GM19463 (cell line): Measurements from ENCODE around the gene CUL2.

Source experiments
- ATAC-seq: cut with Tn5 transposase; IDR thresholded peaks from one replicate; pipeline ENCODE4 v1.9.1; 2021; ENCODE audit warnings: mild to moderate bottlenecking, moderate library complexity; ENCODE audit not compliant: unreplicated experiment

CUL2 gene

DNA sequence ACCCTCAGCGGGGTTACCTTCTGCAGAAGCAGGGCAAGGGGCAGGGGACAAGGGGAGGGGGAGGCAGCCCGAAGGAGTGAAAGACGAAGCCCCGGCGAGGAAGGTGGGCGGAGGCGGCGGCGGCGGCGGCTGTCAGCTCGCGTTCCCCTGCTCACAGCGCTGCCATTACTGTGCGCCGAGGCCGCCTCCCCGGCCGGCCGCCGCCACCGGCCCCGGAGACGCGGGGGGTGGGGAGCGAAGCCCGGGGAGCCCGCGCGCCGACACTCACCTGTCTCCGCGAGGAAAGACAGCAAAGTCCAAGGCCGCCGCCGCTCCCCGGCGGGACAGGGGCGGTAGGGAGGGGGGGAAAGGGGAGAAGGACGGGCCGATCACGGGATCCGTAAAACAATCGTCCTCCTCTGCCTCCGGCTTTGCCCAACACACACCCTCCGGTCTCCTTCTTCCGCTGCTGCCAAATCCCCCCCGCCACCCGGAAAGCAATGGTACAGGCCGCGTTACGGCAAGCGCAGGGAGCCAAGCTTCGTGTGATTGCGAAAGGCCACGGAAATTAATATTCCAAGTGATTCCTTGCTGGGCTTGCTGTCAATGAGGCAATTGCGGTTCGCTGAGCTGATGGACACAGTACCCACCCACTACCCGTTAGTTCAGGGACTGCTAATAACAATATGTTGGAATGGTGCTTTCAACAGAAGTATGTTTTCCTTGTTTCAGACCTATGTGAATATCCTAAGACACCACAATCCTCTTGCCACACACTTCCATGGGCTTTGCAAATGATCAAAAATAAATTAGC, at the start of gene CUL2:
Gene CUL2, minus strand, starts transcription at position 180 of the 793 bp plus-strand sequence. CDS start 19,024 bp downstream, outside the sequence.
- peak; percentile 98 for ATAC-seq

DNA sequence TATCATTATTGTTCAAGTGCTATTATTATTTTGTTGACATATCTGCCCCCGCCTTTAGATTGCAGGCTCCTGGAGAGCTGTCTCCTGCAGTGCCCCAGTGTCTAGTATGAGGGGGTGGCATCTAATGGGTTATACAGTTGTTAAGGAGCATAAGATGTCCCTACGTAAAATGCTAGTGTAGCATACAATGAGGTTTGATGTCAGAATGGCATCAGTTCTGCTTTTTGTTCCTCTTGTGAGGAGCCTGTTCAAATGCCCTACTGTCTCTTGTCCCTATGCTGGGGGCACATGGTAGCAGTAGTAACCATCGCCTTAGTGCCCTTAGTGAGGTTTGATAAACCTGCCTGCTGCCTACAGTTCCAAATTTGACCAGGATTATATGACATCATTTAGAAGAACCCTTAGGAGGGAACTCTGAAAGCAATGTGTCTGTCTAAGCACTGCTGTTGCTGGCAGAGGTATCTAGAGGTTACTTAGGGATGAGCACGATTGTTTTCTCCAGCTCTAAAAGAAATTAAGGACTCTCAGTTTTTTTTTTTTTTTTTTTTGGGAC, 46.2 kb upstream of the CUL2 start:
- ATAC-seq = peak; percentile 46

DNA sequence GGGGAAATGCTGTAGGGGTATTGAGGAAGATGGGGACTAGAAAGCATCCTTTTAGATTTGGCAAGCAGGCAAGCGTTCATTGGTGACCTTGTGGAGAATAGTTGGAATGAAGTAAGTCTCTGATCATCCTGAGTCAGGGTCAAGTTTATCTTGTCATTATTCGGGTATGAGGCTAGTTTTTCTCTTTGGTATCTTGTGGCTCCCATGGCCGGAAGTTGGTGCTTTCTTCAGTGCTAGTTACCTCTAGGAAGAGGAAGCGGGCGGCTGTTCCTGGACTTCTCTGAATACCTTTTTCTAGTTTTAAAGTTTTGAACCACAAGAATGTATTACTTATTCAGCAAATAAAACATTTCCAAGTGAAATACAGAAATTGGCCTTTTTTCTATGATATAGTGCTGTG, 45.7 kb upstream of the CUL2 start:
- no peak for ATAC-seq

DNA sequence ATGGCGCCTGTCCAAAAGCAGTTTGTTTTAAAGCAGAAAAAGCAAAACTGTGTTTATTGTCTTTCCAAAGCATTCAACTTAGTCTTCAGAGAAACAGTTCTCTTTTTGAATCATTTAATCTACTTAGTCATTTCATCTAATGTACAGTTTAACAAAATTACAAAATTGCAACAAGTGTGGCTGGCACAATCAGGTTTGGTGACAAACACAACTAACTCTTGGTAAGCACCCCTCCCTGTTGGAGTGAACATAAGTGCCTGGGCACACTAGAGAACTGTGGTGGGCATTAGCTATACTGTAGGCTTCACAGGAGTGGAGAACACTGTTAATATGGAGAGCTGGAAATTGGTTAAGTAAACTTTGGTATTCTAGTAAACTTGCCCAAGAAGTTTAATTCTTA, 43.4 kb upstream of the CUL2 start:
- ATAC-seq = no peak

DNA sequence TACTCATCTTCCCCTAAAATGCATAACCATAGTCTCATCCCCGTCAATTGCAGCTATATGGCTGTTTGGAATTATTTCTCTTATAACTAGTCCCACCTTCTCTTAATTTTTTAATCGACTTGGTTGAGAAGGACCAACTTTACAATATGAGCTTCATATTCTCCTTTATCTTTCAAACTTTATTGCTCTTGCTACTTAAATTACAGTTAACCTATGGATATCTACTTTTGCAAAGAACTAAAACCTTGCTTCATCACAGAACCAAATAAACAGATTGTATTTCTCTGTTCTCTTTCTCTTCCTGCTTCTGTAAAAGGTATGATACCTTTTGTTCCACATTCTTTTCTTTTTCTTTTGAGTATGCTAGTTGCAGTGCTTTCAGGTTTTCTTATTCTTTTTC, 42.6 kb upstream of the CUL2 start:
- no peak for ATAC-seq

DNA sequence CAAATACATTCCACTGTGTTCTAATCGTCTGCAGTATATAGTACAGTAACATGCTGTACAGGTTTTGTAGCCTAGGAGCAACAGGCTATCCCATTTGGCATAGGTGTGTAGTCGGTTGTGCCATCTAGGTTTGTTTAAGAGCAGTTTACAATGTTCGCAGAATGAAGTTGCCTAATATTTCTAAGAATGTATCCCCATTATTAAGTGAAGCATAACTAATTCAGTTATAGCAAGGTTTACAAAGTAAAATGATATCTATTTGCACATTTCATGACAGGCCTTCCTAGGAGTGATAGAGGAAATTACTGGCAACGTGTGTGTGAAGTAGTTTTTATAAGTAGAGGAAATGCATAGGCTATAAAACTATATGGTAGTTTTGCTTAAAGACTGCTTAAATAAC, 40.5 kb upstream of the CUL2 start:
- ATAC-seq = no peak

DNA sequence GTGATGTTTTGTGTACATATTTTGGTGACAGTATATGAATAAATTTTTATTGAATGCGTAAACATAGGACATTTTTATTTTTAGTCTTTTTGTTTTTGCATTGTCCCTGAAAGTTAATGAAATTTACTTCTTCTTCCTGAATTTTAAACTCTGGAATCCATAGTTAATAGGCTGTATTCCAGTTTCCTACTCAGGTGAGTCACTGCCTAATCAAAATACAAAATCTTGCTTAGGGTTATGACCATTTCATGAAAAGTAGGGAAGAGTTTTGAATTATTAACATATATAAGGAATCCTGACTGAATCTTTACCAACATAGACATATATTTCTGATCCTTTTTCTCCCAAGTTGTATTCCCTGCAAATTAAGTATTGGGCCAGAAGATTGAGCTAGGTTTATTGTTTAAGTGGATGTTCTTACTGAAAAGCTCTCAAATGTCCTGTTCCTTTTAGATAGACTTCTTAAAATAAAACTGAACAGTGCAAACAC, 39.1 kb upstream of the CUL2 start:
- no peak for ATAC-seq

DNA sequence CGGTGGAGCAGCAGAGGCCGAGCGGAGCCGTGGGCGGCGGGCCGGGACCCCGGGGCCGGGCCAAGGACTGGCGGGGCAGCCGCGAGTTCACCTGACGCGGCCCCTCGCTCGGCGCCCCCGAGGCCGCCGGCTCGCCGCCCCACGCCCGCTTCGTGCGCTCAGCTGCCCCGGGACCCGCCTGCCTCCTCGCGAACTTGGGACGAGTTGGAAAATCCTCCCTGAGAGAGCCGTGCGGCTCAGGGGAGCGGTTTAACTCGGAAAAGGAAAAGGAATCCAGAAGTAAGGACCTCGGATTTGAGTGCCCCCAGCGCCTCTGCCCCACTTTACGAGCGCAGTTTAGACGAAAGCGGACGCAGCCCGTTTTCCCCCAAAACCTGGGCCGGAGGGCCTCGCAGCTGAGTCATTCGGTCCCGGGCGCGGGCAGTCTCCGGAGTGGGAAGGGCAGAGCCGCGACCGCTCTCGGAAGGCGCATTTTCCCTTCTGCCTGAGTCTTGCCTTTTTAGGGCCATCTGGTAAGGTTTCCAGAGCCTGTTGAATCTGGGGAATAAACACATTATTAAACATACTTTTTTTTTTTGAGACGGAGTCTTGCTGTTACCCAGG, 37.2 kb upstream of the CUL2 start:
- no peak for ATAC-seq

DNA sequence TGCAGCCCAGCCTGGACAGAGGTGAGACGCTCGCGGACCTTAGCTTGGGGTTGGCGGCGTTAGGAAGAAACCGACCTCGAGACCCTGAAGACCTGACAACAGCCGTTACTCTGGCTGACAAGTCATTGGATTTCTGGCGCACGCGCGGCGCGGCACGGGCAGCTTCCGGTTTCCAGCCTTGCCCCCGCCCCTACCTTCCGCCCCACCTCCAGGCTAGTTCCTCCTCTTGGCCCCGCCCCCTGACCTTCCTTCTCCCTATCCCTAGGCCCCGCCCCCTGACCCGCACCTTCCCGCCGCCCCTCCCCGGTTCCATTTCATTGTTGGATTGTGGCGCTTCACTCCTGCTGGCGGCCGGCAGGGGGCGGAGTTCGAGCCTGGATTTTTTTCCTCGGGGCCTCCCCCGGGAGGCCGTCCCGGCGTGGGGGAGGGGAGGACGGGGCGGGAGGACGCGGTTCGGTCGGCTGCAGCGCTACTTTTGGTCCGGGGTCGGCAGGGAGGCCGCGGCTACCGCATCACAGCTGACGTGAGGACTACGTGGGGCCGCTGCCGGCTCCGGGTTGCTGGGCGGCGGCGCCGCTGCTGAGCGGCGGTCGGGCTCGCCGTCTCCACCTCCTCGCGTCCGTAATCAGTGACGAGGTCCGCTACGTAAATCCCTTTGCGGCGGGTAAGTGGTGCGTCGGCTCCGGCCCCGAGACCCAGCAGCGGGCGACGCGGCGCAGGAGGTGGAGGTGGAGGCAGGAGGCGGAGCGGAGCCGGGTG, 36.6 kb upstream of the CUL2 start, which contains the start of gene CREM:
Gene CREM, plus strand, starts transcription at position 317 of the 759 bp plus-strand sequence. CDS start 10,990 bp downstream, outside the sequence.
- ATAC-seq = peak; percentile 75

DNA sequence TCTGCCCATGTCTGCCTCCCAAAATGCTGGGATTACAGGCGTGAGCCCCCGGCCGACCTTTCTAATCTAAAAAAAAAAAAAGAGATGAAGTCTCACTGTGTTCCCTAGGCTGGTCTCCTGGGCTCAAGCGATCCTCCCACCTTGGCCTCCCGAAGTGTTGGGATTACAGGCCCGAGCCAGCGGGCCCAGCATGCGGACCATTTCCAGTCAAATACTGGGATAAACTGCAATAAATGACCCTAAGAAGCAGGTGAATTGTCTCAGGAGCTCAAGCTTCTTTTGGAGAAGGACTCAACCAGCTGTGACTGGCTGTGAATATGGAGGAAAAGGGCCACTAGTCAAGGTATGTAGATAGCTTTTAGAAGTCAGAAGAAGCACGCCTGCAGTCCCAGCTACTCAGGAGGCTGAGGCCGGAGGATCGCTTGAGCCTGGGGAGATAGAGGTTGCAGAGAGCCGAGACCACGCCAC, 36.0 kb upstream of the CUL2 start:
- ATAC-seq = peak; percentile 0

DNA sequence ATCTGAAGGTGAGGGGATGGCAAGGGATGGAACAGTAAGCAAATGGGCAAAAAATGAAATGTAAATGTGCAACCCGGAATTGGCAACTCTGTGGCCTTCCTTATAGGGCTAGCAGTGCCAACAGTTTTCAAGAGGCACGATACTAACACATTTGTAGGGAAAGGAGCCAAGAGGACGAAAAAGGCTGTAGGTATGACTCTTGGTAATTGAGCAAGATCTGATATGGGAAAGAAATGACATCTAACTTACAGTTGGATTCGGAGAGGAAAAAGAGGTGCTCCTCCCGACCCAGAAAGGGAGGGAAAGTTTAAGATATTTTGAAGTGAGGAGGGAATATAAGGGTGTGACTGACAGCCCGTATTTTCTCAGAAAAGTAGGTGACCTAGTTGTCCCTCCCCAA, 34.4 kb upstream of the CUL2 start:
- no peak for ATAC-seq

DNA sequence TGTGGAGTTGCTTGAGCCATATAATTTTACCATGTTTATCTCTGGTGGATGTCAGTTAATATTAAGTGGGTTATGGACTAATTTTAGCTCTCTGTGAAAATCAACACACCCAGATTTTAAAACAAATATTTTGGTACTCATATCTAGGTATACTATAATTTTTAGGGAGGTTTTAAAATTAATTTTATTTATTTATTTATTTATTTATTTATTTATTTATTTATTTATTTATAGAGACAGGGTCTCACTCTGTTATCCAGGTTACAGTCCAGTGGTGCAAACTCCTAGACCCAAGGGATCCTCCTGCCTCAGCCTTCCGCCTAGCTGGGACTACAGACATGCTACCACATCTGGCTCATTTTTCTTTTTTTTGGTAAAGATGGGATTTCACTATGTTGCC, 29.2 kb upstream of the CUL2 start:
- no peak for ATAC-seq

DNA sequence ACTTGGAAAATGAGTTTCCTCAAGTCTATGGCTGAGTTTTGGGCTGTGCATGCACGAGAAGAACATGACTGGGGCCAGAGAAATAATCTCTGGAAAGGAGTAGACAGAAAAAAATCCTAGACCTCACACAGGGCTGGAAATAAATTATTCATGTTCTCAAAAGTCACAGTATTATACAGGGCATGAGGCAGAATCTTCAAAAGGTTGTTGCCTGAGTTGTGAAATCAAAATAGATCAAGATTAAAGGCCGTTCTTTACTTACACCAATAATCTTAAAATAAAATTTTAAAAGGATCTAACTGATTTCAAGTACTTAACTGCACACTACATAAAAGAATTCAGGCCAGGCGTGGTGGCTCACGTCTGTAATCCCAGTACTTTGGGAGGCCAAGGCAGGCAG, 22.4 kb upstream of the CUL2 start:
- ATAC-seq = no peak

DNA sequence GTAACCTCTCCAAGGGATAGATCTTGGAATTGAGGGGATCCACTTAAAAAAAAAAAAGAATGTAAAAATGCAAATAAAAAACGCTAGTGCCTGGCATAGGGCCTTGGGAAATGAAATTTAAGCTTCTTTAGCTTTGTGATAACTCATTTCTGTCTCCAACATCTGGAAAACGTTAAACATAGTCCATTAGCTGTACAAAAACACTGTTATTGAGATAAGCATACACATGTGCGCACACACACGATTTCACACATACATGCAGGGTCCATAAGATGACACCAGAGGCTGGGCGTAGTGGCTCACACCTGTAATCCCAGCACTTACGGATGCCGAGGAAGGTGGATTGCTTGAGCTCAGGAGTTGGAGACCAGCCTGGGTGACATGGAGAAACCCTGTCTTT, 13.7 kb upstream of the CUL2 start:
- ATAC-seq = no peak

DNA sequence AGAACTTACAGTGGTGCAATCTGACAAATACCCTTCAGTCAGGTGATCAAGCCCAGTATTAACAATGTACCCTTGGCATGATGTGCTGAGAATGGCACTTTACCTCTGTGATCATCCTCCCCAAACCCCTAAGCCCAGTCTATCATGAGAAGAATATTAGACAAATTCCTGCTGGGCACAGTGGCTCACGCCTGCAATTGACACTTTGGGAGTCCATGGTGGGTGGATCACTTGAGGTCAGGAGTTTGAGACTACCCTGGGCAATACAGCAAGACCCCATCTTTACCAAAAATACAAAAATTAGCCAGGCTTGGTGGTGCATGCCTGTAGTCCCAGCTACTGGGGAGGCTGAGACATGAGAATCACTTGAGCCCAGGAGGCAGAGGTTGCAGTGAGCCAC, 7.4 kb upstream of the CUL2 start:
- no peak for ATAC-seq

DNA sequence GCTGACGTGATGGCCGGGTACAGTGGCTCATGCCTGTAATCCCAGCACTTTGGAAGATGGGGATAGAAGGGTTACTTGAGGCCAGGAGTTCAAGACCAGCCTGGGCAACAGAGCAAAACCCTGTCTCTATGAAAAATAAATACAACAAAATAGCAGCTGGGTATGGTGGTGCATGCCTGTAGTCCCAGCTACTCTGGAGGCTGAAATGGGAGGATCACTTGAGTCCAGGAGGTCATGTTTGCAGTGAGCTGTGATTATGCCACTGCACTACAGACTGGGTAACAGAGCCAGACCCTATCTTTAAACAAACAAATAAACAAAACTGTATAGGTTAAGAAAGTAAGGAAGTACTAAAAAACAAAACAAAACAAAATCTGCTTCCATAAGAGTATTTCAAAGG, 6.2 kb upstream of the CUL2 start:
- ATAC-seq = no peak

DNA sequence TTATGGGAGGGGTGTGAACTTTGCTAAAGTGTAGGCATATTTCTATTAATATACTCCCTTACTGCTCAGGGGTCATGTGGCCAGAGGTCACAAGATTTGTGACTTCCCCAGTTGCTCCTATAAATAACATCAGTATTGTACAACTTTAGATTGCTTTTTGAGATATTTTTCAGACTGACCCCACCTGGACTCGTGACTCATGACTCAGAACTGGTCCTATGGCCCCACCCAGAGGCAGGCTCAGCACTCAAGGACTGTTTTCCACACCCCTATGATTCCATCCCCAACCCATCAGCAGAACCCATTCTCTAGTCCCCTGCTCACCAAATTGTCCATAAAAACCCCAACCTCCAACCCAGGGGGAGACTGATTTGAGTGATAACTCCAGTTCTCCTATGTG, 2.7 kb upstream of the CUL2 start:
- no peak for ATAC-seq

DNA sequence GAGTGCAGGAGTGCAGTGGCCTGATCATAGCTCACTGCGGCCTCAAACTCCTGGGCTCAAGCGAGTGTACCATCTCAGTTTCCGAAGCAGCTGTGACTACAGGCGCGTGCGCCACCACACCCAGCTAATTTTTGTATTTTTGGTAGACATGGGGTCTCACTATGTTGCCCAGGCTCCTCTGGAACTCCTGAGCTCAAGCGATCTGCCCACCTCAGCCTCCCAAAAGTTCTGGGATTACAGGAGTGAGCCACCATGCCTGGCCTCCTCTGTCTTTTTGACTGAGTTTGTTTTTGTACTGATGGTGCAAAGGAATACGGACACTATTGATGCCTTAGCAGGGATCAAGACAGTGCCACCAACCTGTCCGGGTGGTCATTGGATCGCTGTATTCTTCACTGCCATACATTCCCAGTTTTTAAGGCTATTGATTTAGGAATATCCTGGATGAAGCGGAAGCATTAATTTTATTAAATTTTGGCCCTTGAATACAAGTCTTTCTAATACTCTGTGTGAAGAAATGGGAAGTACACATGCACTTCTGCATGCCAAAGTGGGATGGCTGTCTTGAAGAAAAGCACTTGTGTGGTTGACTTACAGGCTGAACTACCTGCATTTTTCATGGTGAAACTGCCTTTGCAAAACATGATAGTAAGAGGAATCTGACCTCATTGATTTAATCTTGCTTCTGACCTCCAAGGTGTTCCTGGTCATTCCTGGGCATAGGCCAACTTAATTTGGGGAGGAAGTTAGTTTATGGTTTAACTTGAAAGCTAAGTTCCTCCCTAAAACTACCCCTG, 2.1 kb upstream of the CUL2 start:
- ATAC-seq = no peak

DNA sequence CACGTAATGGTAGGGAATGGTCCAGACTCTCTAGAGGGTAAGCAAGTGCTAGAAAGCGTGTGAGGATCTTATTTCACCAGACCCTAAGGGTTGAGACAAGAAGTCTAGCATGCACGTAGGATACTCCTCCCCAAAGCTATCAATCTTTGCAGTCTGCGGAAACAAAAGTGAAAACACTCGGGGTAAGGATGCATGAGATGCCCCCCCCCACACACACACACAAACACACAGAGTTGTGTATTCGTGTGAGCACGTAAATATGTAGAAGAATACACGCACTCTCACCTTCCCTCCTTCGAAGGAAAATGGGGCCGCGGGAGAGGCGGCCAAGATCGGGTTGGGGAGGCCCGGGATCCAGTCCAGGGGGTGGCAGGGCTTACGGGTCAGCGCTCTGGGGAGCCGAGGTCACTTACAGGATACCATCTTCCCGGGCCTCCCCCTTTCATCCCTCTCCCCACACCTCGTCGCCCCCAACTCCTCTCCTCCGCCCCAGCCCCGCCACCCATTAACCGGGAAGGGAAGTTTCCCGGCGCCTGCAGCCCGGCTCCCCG, 455 bp downstream of the CUL2 start:
- peak; percentile 22 for ATAC-seq

DNA sequence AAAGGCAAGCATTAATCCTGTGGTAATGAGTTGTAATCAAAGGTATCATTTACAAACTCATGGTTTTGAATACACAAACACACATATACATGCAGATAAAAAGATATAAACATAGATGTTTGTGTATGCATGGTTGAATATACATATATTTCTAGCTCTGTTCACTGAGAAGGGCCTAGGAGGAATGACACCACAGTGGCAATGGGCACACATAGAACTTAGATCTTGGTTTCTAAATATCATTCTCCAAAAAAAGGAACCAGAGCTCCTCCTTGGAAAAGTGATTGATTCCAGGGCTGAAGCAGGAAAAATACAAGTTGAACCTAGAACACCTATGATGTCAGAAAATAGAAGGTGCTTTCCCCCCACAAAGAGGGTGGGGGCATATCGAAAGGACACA, 6.9 kb downstream of the CUL2 start:
- no peak for ATAC-seq
